RWPE2 (cell line): ENCODE data around the gene ADAP1.
"Not testable (repeated sequence)": the region's sequence is repeated elsewhere in the genome, so short reads cannot be mapped to it uniquely, and the experiment has no call there.

Experiments
- ATAC-seq: fragments of 200-7000 bp; cut with Tn5 transposase; 3 replicates; pipeline ENCODE4 v1.9.1; 2021; ENCODE audit warnings: low read depth
- DNase-seq: peaks from one replicate; pipeline ENCODE4 v3.0.0-alpha.2; 2020; ENCODE audit warnings: low spot score
- H3K27ac ChIP-seq: fragments of 450-650 bp; 2 replicates; pipeline ENCODE4 v1.5.1; 2017; ENCODE audit warnings: mild to moderate bottlenecking; ENCODE audit not compliant: poor library complexity, severe bottlenecking
- H3K27me3 ChIP-seq: fragments of 250-450 bp; sonication (Bioruptor Pico); 2 replicates; pipeline ENCODE4 v1.5.1; 2021; ENCODE audit warnings: mild to moderate bottlenecking, moderate library complexity; ENCODE audit not compliant: insufficient read depth, poor library complexity, severe bottlenecking
- H3K36me3 ChIP-seq: fragments of 250-450 bp; sonication (Bioruptor Pico); 2 replicates; pipeline ENCODE4 v1.5.1; 2020; ENCODE audit warnings: low read depth, mild to moderate bottlenecking, moderate library complexity
- H3K4me1 ChIP-seq: fragments of 250-450 bp; sonication (Bioruptor Pico); 2 replicates; pipeline ENCODE4 v1.5.1; 2021; ENCODE audit warnings: mild to moderate bottlenecking, moderate library complexity; ENCODE audit not compliant: insufficient read depth, poor library complexity, severe bottlenecking
- H3K4me3 ChIP-seq: fragments of 250-450 bp; sonication (Bioruptor Pico); 2 replicates; pipeline ENCODE4 v1.5.1; 2021; ENCODE audit warnings: mild to moderate bottlenecking, moderate library complexity; ENCODE audit not compliant: severe bottlenecking
- H3K9me3 ChIP-seq: fragments of 250-450 bp; sonication (Bioruptor Pico); 2 replicates; pipeline ENCODE4 v1.5.1; 2021; ENCODE audit warnings: mild to moderate bottlenecking, moderate library complexity; ENCODE audit not compliant: severe bottlenecking
- CTCF ChIP-seq: fragments of 450-650 bp; IDR thresholded peaks from one replicate; pipeline ENCODE4 v1.5.1; 2017; ENCODE audit warnings: mild to moderate bottlenecking, moderate library complexity; ENCODE audit not compliant: poor library complexity, severe bottlenecking

ADAP1 gene

DNA sequence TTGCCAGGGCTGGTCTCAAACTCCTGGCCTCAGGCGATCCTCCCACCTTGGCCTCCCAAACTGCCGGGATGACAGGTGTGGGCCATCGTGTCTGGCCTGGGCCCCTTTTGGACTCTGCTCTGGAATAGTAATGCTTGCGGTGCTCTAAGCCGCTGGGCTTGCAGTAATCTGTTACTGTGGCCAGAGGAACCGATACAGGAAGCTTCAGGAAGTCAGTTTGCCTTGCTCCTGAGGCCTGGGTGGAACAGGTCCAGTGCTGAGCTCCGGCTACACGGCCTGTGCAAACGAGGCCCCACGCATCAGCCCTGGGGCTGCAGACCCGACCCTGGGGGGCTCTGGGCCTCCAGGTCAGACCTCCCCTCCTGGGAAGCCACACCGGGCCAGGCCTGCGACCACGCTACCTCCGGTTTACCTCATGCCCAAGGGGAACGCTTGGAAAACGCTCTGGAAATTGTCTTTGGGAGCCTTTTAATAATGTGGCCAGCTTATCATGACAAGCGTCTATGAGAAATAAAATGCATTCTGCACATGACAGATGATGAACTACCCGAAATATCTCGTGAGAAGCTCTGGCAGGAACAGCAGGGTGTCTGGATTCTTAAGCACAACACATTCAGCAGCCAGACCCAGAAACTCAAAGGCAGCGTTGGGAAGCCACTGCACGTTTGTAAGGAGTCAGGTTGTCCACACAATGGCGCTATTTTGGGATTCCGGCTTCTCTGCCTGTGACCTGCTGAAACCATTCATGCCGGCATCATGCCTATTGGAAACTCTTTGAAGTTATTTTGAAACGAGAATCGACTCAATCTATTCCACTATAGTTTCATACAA lies 10.1 kb upstream of the ADAP1 start:
- ATAC-seq = no peak
- H3K27ac ChIP-seq = no peak overlapping the region

GRCh38 chr7:963236-964078 lies 9.0 kb upstream of the ADAP1 start:
- no peaks in the 10 kb centered on the region for H3K9me3 ChIP-seq
- H3K27me3 ChIP-seq = peaks cover 6% of the 10 kb centered on the region
- ATAC-seq (peak; percentile 48), DNase-seq (peak; percentile 61)
- no peak overlapping the region for H3K27ac ChIP-seq
- H3K36me3 ChIP-seq = peaks cover 3% of the 10 kb centered on the region; the same call in 1 of the 2 replicates
- TF ChIP-seq CTCF = peak; percentile 15
- H3K4me3 ChIP-seq = no peak overlapping the region
- H3K4me1 ChIP-seq = no peaks in the 10 kb centered on the region

More for the DNA sequence above, 10.1 kb upstream of the ADAP1 start:
- Histone ChIP-seq H3K36me3 (peaks cover 6% of the 10 kb centered on the region; the same call in 1 of the 2 replicates), H3K9me3 (no peaks in the 10 kb centered on the region), H3K4me3 (no peak overlapping the region), H3K27me3 (peaks cover 6% of the 10 kb centered on the region), H3K4me1 (no peaks in the 10 kb centered on the region)
- peak; percentile 47 for DNase-seq
- no peak for TF ChIP-seq CTCF

DNA sequence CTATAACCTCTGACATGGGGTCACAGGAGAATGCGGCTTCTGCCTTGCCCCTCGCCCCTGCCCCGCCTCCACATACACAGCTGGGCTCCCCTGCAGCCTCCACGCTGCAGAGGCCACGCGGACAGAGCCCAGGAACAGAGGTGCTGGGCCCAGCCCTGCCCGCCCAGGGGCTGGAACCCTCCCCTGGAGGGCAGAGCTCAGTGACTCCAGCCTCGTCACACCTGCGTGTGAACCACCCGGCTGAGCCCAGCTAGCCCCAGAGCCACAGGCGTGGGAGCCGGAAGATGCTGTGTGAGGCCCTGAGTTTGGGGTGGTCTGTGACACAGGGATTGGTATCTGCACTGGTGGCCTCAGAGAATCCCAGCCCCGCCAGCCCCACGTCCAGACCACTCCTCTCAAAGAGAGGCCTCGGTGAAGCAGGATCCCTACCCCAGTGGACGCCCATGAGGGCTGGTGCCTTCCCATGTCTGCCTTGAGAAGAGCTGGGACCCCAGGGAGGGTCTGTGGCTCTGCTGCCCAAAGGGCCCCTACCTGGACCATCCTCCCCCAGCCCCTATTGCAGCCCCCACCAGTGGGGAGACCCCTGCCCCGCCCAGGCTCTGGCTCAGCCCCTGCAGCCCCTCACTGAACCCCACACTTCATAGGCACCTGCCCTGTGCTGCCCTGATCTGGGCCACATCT lies 8.1 kb upstream of the ADAP1 start:
- no peak for TF ChIP-seq CTCF
- ATAC-seq = no peak
- Histone ChIP-seq H3K36me3 (peaks cover 3% of the 10 kb centered on the region; the same call in 1 of the 2 replicates), H3K27me3 (peaks cover 6% of the 10 kb centered on the region), H3K27ac (no peak overlapping the region), H3K4me1 (no peaks in the 10 kb centered on the region), H3K4me3 (no peak overlapping the region), H3K9me3 (no peaks in the 10 kb centered on the region)
- peak; percentile 45 for DNase-seq

GRCh38 chr7:961546-962400 lies 7.3 kb upstream of the ADAP1 start:
- peaks cover 3% of the 10 kb centered on the region; the same call in 1 of the 2 replicates for H3K36me3 ChIP-seq
- peak; percentile 44 for DNase-seq
- H3K4me3 ChIP-seq = no peak overlapping the region
- H3K27ac ChIP-seq = no peak overlapping the region
- ATAC-seq = no peak
- no peaks in the 10 kb centered on the region for H3K4me1 ChIP-seq
- H3K27me3 ChIP-seq = peaks cover 6% of the 10 kb centered on the region
- TF ChIP-seq CTCF = no peak
- no peaks in the 10 kb centered on the region for H3K9me3 ChIP-seq

DNA sequence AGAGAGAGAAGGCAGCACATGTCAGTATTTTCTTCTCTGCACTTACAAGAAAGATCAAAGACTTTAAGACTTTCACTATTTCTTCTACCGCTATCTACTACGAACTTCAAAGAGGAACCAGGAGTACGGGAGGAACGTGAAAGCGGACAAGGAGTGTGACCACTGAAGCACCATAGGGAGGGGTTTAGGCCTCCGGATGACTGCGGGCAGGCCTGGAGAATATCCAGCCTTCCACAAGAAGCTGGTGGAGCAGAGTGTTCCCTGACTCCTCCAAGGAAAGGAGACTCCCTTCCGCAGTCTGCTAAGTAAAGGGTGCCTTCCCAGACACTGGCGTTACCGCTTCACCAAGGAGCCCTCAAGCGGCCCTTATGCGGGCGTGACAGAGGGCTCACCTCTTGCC lies 6.5 kb upstream of the ADAP1 start:
- not testable (repeated sequence) for H3K27me3 ChIP-seq, H3K36me3 ChIP-seq, ATAC-seq, H3K9me3 ChIP-seq, H3K27ac ChIP-seq, H3K4me3 ChIP-seq, H3K4me1 ChIP-seq
- DNase-seq = peak; percentile 14
